ENCODE data around the gene PVALEF.

PVALEF gene

DNA sequence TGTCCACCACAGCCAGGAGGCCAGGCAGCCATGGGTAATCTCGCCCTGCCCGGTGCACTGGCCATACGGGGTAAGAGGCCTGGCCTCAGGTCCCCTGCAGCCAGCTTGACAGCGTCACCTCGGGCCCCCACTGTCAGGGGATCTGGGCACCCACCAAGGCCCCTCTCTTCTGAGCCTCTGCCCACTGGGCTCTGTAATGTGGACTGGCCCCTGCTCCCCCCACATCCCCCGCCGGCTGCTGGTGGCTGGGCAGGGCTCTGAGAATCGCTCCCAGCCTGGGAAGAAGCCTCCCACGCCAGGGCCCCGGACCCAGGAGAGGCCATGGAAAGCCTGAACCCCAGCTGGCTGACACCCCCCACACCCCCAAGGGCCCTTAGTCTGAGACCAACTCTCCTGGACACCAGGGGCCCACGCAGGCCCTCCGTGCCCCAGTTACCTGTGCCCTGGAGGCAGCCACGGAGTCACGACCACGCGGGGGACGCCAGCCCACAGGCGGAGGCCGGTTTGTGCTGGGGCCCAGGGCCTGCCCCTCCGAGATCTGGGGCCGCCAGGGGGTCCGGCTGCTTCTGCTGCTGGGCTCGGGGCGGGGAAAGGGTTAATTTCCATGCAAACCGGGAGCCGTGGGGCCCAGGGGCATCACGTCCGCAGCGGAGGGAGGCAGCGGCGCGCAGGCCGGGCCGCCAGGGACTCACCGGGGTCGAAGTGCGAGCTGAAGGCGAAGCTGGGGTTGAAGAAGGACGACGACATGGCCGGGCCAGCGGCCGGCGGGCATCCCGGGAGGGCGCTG is at the start of gene PVALEF:
Gene PVALEF (plus strand): TSS at position 262 of the 787 bp plus-strand sequence. CDS start 15,720 bp downstream, outside the sequence.
- DNase-seq, result no peak

DNA sequence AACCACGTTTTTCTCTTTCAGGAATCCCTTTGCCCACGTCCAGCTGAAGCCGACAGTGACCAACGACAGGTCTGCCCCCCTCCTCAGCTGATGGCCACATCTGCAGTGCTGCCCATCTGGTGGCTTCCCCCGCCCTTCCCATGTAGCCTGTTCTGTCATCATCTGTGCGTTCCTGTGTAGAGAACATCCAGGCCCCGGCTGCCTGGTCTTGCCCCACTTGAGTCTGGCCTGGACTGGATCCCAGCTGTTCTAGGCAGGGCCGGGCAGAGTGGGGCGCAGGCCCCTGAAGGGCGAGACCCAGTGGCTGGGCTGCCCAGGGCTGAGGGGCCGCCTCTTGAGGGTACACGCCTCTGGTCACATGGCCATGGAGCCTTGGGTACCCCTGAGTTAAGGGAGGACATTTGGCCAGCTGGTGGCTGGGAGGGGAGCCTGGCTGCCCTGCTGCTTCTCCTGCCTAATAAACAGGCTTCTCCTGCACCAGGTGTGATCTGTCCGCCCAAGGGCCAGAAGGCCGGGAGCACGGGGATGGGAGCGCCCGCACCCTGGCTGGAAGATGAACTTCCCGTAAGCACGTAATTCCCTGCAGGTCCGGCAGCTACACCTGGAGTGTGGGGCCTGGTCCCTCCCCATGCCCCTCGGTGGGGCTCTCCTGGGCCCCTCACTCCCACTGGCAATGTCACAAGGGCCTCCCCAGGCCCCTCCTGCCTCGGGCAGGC is 49.4 kb upstream of the PVALEF start:
- no peak for DNase-seq

DNA sequence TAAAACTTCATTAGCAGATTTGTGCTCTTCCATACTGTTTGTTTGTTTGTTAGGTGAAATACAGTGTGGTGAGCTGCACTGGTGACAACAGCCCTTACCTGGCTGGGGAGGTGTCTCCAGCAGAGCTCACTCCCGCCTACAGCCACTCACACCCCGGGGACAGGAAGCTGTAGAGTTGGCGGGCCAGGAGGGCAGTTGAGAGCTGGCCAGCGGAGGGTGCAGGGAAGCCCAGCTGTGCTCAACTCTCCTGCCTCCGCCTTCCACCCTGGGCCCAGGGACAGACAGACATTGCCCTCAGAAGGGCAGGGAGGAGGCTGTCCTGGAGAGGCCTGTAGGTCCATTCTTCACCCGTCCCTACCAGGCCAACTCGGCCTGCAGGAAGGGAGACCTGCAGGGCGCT is 48.6 kb upstream of the PVALEF start:
- no peak for DNase-seq

DNA sequence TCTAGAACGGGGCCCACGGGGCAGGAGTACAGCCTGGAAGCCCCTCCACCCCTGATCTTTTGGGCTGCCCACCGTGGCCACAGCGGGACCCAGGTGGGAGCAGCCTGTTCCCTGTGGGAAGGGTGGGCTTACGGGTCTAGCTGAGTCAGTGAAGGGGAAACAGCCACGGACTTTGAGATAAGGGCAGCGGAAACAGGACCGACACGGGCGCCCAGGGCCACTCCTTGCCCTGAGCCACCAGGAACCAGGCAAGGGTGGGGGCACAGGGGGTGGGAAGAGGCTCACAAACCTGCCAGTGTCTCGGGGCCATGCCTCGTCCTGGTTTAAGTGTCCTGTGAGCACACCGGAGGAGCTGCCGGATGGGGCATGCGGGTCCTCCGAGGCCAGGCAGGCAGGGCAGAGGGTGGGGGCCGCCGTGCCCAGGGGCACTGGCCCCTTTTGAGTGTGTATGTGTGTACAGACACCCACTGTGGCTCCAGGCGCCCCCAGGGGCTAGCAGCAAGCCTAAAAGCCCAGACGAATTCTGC is 47.6 kb upstream of the PVALEF start:
- no peak for DNase-seq

DNA sequence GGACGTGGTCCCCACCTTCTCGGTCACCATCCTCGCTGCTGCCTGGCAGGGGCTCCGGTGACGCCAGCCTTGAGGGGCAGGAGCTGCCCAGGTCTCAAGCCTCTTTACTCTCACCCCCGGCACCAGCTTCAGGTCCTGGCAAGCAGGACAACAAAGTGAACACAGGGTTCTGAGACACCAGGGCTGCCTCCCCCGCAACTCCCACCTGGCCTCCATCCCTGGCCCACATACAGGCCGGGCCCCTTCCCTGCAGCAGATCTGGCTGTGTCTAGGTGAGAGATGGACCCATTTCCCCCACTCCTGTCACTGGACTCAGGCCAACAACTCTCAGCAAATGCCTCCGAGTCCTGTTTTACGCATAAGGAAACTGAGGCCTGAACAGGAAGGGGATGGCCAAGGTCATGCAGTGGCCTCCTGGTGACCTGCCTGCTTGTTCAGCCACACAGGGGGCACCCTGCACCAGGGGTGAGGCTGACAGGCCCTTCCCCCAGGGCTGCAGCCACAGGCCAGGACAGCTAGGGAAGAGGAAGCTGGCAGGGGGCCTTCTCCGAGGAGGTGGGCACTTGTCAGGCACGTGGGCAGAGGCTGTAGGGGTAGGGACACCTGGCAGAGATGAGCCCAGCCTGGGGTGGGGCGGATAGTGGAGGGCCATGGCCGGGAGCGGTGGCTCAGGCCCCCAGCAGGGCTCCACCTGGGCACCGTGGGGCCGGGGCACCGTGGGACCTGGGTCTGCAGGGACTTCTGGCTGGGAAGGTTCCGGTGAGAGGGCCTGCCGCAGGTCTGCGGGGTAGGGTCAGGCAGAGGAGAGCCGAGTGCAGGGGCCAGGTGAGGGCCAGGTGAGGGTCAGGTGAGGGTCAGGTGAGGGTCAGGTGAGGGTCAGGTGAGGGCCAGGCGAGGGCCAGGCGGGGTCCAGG is 46.7 kb upstream of the PVALEF start:
- DNase-seq, result no peak

DNA sequence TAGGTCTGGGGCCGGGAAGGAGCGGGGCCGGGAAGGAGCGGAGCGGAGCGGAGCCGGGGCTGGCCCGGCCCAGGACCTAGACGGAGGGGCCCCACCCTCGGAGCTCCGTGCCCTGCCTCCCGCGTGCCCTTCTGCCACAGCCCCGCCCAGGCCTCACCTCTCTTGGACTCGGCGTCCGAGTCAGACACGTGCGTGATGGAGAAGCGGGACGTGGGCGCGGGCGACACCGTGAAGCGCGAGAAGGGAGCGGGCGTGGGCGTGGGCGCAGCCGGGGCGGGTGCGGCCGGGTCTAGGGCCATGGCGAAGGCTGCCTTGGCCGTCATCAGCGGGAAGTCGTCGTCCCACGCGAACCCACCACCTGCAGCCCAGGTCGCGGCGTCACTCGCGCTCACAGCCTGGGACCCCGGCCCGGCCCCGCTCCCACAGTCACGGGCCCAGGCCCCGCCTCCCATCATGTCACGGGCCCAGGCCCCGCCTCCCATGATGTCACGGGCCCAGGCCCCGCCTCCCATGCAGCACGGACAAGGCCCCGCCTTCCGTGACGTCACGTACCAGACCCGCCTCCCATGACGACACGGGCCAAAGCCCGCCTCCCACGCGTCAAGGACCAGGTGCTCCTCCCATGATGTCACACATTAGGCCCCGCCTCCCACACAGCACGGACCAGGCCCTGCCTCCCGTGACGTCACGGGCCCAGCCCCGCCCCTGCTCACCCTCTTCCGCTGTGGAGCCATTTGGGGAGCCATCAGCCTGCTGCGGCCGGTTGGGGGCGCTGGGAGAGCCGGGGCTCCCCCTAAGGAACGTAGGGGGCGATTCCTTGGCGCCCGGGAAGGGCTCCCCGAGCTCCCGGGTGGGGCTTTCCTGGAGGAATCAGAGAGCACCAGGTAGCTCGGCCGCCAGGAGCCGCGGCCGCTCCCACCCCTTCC is 45.8 kb upstream of the PVALEF start:
- DNase-seq, result peak; percentile 90 to 91

DNA sequence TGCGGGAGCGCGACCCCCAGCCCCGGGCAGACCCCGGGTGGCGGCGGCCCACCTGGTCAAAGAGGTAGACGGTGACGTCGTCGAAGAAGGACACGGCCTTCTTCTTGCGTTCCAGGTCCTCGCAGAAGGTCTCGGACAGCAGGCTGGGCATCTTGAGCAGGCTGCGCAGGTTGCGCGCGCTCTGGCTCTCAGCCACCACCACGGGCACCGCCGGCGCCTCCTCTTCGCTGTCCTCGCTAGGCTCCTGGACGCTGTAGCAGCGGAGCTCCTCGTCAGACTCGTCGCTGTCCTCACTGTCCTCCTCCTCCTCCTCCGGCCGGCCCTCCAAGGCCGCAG is 45.2 kb upstream of the PVALEF start:
- no peak for DNase-seq

DNA sequence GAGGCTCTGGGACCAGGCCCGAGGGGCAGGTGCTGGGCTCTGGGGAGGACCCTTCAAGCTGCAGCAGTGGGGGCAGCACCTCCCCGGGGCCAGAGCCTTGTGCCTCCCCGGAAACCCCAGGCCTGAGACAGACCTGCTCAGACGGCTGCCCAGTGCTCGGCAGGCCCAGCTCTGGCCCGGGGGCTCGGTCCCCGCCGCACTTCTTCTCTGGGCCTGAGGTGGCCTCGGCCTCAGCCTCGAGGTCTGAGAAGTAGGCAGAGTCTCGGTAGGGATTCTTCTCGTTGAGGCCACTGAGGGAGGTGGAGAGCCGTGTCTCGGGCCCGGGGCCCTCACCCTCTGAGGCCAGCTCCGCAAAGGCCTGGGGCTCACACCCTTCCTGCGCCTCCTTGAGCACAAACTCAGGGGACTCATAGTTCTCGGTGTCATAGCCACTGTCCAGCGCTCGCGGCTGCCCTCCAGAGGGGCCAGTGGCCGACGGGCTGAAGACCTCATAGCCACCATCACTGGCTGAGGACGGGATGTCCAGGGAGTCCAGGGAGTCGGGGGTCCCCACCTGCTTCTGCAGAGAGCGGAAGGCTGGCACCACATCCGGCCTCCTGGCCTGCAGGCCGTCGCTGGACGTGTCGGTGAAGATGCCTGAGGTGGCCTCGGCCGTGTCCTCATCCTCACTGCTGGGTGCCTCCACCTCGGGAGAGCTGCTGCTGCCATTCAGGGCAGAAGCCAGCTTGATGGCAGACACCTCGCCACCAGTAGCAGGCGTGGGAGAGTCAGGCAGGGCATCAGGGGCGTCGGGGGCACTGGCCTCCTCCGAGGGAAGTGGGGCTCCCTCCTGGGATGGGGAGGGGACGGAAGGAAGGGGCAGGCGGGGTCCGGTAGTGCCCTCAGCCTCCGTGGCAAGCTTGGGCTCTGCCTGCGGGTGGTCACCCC is 44.3 kb upstream of the PVALEF start:
- peak in 1 of 2 donors; percentile 2 for DNase-seq

DNA sequence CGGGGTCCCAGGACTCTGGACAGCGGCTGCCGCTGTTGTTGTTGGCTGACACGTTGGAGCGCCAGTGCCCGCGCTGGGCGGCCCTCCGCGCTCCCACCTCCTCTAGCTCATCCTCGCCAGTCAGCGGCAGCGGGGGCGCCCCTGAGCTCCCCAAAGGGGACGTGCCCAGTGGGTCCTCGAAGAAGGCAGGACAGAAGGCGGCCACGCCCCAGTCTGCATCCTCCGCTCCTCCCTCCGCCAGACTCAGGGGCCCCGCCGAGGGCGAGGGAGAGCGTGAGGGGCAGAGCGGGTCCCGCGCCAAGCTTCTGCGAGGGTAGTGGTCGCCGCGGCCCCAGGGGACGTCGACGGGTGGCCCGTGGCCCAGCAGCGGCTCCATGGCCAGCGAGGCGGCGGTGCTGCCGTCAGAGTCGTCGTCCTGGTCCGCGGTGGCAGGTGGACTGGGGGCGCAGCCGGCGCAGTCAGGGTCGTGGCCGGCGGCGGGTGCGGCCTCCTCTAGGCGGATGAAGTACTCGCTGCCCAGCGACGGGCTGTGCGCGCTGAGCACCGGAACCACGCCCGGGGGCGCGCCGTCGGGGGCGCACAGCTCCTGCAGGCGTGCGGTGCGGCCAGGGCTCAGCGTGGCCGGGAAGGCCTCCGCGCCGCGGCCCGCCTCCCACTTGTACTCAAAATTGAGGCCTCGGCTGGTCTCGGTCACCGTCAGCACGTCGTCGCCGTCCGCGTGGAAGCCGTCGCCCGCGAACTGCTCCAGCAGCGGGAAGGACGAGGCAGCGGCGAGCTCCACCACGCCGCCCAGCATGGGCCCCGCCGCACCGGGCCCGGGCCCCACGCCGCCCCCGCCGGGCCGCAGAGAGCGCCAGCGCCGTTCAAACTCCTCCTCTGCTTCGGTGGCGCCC is 43.2 kb upstream of the PVALEF start:
- DNase-seq, result no peak

DNA sequence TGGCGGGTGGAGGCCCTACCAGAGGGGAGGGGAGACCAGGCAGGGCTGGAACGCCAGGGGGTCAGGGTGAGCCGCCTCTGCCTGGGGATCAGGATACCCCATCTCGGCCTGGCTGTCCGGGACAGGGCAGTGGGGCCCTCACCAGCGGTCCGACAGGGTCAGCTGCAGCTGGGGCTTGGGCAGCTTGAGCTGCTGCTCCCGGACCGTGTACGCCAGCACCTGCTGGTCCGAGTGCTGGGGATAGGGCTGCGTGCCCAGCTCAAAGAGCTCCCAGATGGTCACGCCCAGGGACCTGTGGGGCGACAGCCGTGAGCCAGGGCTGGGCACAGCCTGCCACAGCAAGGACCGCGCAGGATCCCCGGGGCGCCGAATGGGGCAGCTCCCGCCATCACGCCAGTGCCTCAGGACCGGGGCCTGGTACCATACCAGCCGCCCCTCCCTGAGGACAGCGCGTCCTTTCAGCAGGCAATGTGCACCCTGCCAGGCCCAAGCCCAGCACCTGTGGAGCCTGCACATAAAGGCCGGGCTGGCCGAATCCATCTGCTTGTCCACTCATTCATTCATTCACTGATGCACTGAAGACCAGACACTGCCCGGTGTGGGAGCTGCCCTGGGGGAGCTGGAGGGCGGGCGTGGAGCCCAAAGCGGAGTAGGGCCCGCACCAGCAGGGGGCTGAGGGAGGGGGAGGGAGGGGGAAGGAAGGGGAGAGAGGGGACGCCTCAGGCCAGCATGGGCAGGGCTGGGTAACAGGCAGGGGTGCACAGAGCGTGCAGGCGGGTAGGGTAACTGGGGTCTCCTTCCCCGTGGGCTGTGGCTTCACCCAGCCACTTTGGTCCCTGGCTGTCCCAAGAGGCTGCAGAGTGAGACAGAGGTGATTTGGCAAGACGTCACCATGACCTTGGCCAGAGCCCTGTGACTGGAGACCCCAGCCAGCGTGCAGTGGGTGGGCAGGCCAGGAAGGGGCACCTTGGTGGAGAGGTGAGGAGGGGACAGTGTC is 42.0 kb upstream of the PVALEF start:
- no peak for DNase-seq

DNA sequence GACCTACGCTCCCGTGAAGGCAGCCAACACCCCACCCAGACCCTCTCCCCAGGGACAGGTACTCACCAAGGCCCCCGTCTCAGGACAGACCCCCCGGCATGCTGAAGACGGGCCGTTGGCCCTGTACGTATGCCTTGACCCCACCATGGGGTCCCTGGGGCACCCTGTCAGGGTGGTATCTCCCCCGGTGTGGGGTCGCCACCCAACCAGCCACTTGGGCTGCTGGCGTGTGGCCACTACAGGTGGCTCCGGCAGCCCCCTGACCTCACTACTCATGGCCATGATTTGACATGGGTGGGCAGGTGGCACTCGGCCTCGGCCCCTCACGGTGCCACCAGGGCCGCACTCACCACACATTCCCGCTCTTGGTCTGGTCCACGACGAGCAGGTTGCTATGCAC is 40.9 kb upstream of the PVALEF start:
- DNase-seq, result no peak

DNA sequence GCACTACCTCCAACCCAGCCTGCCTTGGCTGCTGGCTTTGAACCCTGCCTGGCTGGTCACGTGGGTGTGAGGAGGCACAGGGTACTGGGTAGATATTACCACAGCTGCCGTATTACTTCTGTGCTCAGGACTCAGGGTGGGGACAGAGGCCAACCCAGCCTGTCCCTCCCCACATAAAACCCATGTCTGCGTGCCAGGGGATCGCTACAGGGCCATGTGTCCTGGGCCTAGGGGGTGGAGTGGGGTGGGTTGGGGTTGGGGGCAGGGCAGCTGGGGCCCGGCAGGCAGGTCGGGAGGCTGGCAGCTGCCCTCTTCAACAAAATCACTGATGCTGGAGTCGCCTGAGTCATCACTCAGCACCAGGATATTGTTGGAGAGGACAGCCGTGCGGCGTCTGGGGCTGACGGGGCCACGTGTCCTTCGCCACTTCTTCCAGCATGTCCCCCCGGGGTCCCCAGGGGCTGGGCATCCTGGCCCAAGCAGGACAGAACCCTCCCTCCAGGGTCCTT is 39.7 kb upstream of the PVALEF start:
- DNase-seq, result no peak

DNA sequence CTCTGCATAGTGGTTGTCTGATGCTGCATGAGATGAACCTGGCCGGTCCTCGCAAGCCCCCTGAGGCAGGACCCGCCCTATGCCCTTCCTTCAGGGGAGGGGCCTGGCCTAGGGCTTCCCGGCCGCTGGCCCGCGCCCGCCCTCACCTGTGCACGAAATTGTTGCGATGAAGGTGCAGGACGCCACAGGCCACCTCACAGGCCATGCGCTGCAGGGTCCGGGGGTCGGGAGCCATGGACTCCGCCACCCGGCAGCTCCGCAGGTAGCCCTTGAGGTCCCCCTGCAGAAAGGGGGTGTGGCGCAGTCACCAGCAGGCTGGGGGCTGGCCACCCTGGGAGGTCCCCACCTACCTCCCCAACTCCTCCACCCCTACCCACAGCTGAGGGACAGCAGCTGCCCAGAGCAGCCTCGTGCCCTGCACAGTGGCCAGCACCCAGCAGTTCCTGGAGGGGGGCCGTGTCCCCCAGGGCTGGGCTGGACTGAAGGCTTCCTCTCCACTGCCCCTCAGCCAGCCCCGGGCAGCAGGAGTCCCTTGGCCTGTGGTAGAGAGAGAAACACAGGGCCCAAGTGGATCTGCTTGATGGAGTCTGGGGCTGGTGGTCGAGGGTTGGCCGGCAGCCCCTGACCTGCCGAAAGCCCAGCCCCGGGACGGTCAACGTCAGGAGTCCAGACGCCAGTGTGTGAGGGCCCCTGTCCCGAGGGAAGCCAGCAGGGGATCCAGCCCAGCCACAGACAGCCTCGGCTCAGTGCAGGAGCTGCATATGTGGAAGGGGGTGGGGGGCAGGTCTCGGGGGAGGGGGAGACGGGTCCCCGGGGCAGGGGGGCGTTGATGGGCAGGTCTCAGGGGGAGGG is 38.8 kb upstream of the PVALEF start:
- DNase-seq, result no peak

DNA sequence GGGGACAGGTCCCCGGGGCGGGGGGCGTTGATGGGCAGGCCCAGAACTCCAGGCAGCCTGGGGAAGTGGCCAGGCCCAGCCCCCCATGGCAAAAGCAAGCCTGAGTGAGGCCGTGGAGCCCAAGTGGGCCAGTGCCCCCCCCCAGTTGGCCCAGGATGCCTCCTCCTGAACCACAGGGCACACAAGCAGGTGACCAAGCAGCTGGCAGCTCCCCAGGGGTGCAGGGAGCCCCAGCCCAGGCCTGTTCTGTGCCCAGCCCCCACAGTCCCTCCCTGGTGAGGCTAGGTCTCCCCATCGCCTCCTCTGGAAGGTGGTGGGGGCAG is 38.2 kb upstream of the PVALEF start:
- DNase-seq, result no peak

DNA sequence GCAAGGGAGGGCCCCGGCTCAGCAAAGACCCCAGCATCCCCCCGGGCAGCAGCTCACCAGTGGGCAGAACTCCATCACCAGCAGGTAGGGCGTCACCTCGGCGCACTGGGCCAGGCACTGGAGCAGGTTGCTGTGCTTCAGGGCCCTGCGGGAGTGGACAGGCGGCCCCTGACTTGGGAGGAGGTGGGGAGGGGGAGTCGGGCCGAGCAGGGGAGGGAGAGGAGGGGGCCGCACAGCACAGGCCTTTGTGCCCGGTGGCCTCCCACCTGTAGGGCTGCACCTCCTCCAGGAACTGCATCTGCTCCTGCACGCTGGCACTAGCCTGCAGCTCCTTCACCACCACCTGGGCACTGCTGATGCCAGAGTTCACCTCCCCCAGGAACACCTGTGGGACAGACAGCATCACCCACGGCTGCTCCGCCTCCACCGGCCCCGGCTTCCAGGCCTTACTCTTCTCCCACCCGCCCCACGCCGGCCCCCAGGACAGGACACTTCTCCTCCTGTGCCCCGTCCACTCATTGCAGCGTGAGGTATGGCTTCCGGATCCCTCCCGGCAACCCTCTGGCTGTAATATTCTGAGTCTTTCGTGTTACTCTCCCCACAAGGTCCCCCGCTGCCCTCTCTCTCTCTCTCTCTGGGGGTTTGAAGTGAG is 37.7 kb upstream of the PVALEF start:
- DNase-seq, result no peak

DNA sequence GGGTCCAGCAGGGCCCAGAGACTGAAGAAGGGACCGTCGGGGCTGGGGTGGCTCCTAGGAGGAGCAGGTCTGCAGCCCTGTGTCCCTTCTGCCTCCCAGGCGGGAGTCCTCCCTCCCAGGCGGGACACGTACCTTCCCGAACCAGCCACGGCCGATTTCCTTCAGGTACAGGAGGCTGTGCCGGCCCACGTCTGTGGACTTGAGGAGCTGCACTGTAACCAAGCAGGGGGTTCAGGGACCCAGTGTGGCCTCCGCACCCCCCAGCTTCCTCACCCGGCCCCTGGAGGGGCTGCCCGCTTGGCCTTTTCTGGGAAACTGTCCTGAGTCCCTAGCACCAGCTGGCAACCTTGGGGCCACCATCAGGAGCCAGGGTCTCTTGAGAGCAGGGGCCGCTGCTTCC is 37.0 kb upstream of the PVALEF start:
- DNase-seq, result no peak

DNA sequence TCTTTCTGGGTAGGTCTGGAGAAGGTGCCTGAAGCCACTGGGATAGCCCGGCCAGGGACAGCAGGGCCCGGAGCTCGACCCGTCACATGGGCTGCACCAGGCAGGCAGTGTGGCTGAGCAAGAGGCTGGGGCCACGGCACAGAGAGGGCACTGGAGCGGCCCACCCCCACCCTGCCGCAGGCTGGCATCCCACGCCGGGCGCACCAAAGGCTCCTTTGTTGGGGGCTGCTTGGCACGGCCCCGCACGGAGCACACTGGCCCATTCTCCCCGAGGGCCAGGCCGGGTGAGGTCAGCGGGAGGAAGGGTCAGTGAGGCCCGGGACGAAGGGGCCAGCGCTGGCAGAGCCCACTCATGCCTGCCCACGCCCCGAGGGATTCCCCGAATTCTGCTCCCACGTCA is 36.5 kb upstream of the PVALEF start:
- DNase-seq, result no peak

Data from CD4-positive, alpha-beta T cell treated with Interferon alpha-2 for 1 hour (primary cell).